Lower lobe of right lung (tissue), 2 donors: Measurements from ENCODE around the gene EXOC4. TPM values are rescaled to one million over a fixed set of nuclear protein-coding genes. Genes with fewer than 3 reads are reported as not detected.

ENCODE experiments used
- ATAC-seq, 2 donors: fragments of 200-7000 bp; cut with Tn5 transposase; one replicate each; pipeline ENCODE4 v1.9.1; 2020 to 2022; ENCODE audit warnings: mild to moderate bottlenecking in 2 of 2, moderate library complexity in 2 of 2
- DNase-seq: peaks from one replicate; pipeline ENCODE4 v3.0.0-alpha.2; 2020
- H3K27ac ChIP-seq: fragments of 200-600 bp; one replicate; pipeline ENCODE4 v1.8.0; 2022
- H3K27me3 ChIP-seq: fragments of 200-600 bp; one replicate; pipeline ENCODE4 v1.8.0; 2022; ENCODE audit warnings: low read depth
- H3K36me3 ChIP-seq: fragments of 200-600 bp; one replicate; pipeline ENCODE4 v1.8.0; 2022; ENCODE audit warnings: mild to moderate bottlenecking
- H3K4me1 ChIP-seq: fragments of 200-600 bp; one replicate; pipeline ENCODE4 v1.8.0; 2022
- H3K4me3 ChIP-seq: fragments of 200-600 bp; one replicate; pipeline ENCODE4 v1.8.0; 2022; ENCODE audit warnings: mild to moderate bottlenecking
- H3K9me3 ChIP-seq: fragments of 200-600 bp; one replicate; pipeline ENCODE4 v1.8.0; 2022
- intact Hi-C: fragments of 100-400 bp; cut with DNase I; formaldehyde crosslinking; loops from one replicate; pipeline ENCODE4 v1.11.0; 2022
- total RNA-seq: library from RNA; stranded (reverse); fragmentation: NEBNext Ultra II Directional; extraction: Animal tissue kit (Norgen Biotek cat#: 25700); gene quantifications from one replicate; pipeline ENCODE4 v1.2.1, GENCODE V29; 2021
- TF ChIP-seq, protein P1 (sequence below): fragments of 200-600 bp; IDR thresholded peaks from one replicate; pipeline ENCODE4 v1.8.0; 2022; ENCODE audit warnings: antibody characterized with exemption, mild to moderate bottlenecking
- donor health status: DM: no; HTN: yes; CAD: no; lungs with severe emphysema.

EXOC4 gene
- total RNA-seq, 1 donor from 2014 or later: 80.2 TPM

DNA sequence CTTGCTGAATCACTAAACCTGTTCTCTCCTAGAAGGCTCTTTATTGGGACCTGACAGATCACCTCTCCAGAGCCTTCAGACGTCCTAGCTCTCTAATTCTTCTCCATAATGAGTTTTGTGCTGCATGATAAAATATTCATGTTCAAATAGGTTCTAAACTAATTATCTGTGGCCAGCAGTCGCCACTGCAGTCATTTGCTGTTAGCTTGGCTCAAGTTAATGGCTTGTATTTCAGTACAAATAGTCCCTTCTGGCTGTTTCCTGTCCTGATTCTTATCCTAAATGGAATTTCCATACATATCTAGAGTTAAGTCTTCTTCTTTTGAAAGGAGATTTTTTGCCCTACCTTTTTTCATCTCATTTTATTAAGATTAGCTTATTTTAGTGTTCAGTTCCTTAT is 303.2 kb downstream of the EXOC4 start:
- ATAC-seq: no peak
- Histone ChIP-seq H3K4me3 (no peak overlapping the region), H3K27ac (no peak overlapping the region), H3K27me3 (no peaks in the 10 kb centered on the region), H3K36me3 (no peaks in the 10 kb centered on the region), H3K9me3 (no peaks in the 10 kb centered on the region), H3K4me1 (no peaks in the 10 kb centered on the region)
- DNase-seq: no peak
- TF ChIP-seq, protein P1, sequence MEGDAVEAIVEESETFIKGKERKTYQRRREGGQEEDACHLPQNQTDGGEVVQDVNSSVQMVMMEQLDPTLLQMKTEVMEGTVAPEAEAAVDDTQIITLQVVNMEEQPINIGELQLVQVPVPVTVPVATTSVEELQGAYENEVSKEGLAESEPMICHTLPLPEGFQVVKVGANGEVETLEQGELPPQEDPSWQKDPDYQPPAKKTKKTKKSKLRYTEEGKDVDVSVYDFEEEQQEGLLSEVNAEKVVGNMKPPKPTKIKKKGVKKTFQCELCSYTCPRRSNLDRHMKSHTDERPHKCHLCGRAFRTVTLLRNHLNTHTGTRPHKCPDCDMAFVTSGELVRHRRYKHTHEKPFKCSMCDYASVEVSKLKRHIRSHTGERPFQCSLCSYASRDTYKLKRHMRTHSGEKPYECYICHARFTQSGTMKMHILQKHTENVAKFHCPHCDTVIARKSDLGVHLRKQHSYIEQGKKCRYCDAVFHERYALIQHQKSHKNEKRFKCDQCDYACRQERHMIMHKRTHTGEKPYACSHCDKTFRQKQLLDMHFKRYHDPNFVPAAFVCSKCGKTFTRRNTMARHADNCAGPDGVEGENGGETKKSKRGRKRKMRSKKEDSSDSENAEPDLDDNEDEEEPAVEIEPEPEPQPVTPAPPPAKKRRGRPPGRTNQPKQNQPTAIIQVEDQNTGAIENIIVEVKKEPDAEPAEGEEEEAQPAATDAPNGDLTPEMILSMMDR: no peak
- intact Hi-C loops: no loop called here

DNA sequence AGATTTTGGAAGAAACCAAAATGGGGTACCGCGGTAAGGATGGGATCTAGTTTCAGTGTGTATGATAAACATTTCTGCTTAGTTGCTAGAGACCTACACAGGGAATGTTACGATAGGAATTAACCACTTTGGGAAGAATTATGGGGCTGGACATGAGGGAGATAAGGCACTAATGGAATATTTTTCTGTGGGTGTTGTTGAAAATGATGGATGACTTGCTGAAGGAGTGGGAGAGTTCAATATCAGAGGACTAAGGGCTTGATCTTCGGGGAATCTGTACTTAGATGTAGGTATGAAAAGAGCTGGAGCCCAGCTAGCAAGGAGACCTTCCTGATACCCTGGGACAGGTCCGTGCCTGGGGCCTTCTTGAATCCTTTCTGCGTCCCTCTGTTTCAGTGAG is 303.7 kb downstream of the EXOC4 start:
- Histone ChIP-seq H3K27me3 (no peaks in the 10 kb centered on the region), H3K4me1 (no peaks in the 10 kb centered on the region), H3K27ac (no peak overlapping the region), H3K36me3 (no peaks in the 10 kb centered on the region), H3K9me3 (no peaks in the 10 kb centered on the region), H3K4me3 (no peak overlapping the region)
- TF ChIP-seq, protein P1: no peak
- DNase-seq: no peak
- ATAC-seq: no peak
- intact Hi-C loops: no loop called here

DNA sequence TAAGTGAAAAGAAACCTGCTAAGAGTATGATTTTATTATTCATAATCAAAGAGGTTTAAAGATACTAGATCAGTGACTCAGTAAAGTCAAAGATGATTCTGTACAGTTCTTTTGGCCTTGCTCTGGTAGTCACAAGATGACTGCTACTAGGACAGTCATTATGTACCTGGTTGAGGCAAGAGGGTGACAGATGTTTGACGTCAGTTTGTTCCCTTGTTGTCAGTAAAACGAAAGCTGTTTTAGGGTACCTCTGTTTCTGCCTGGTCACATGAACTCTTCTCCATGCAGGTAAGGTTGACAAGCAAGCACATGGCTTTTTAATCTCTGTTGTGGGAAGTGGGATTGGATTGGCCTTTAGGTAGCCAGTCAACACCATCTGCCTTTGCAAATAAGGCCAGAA is 308.0 kb downstream of the EXOC4 start:
- TF ChIP-seq, protein P1: no peak
- no peak overlapping the region for H3K4me3 ChIP-seq
- H3K27me3 ChIP-seq: no peaks in the 10 kb centered on the region
- intact Hi-C loops: no loop called here
- H3K9me3 ChIP-seq: no peaks in the 10 kb centered on the region
- no peak for DNase-seq
- no peak for ATAC-seq
- no peaks in the 10 kb centered on the region for H3K4me1 ChIP-seq
- no peak overlapping the region for H3K27ac ChIP-seq
- H3K36me3 ChIP-seq: no peaks in the 10 kb centered on the region

DNA sequence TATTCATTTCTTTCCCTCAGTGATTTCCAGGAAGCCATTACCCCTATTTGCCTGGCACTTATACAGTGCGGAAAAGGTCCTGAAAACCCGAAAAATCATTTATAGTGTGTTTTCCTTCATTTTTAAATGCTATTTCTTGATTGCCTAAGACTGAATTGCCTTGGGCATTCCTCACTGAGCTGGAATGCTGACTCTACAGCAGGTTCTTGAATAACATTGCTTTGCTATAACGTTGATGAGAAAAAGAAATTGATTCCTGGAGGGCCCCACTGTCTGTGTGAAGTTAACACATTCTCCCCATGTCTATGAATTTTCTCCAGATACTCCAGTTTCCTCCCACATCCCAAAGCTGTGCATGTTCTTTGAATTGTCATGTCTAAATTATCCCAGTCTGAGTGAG is 308.5 kb downstream of the EXOC4 start:
- DNase-seq (no peak), ATAC-seq (no peak)
- Histone ChIP-seq H3K9me3 (no peaks in the 10 kb centered on the region), H3K27me3 (no peaks in the 10 kb centered on the region), H3K27ac (no peak overlapping the region), H3K4me3 (no peak overlapping the region), H3K4me1 (no peaks in the 10 kb centered on the region), H3K36me3 (no peaks in the 10 kb centered on the region)
- TF ChIP-seq, protein P1: no peak
- intact Hi-C loops: no loop called here

DNA sequence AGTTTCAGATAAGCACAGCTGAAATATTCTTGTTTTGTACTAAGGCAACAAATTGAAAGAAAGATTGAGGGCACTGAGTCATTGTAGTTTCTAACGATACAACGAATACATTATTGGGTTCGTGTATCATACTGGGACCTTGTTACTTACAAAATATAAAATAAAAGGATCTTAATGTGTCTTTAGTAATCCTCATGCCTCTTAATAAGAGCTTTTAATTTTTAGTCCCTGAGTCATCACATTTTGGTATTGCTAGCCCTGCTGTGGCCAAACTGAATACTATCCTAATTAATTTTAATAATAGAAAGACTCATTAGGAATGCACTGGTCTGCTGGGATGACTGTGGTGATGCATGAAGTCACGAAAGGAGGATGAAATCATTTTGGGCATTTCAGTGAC is 309.7 kb downstream of the EXOC4 start:
- TF ChIP-seq, protein P1: no peak
- intact Hi-C loops: no loop called here
- ATAC-seq: no peak

DNA sequence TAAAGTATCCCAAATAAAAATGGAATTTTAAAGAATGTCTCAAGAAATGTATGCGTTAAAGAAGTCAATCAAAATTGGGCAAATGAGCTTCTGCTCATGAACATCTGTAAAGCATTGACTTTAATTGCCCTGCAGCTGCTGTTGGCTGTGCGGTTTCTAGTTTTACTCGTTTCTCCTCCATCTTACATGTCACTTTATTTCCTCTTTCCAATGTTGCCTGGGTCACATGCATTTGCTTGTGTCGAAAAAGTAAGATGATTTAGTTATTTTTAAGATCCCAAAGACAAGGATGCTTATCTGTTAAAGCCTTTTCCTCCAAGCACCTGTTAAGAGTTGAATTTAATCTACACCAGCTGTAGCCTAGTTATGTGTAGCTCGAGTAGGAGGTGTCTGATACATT is 310.4 kb downstream of the EXOC4 start:
- TF ChIP-seq, protein P1: no peak
- intact Hi-C loops: no loop called here
- H3K4me3 ChIP-seq: no peak overlapping the region
- H3K36me3 ChIP-seq: no peaks in the 10 kb centered on the region
- no peaks in the 10 kb centered on the region for H3K4me1 ChIP-seq
- no peaks in the 10 kb centered on the region for H3K9me3 ChIP-seq
- no peak overlapping the region for H3K27ac ChIP-seq
- no peak for ATAC-seq
- H3K27me3 ChIP-seq: no peaks in the 10 kb centered on the region
- no peak for DNase-seq

More for the DNA sequence above, 309.7 kb downstream of the EXOC4 start:
- H3K4me3 ChIP-seq: no peak overlapping the region
- H3K4me1 ChIP-seq: no peaks in the 10 kb centered on the region
- no peaks in the 10 kb centered on the region for H3K36me3 ChIP-seq
- H3K27me3 ChIP-seq: no peaks in the 10 kb centered on the region
- no peak for DNase-seq
- no peaks in the 10 kb centered on the region for H3K9me3 ChIP-seq
- H3K27ac ChIP-seq: no peak overlapping the region
